GM23338 (cell line): ENCODE measurements around the gene SLC49A4. TPM values are rescaled to one million over a fixed set of nuclear protein-coding genes. Genes with fewer than 3 reads are reported as not detected.

ENCODE experiments used
- ATAC-seq: fragments of 200-7000 bp; cut with Tn5 transposase; 3 replicates; pipeline ENCODE4 v1.9.1; 2020
- DNase-seq: peaks from one replicate; pipeline ENCODE4 v3.0.0-alpha.2; 2015; ENCODE audit warnings: low spot score
- H2AFZ ChIP-seq: fragments of 200-600 bp; sonication (generic); 2 replicates; pipeline ENCODE4 v1.8.0; 2016; ENCODE audit warnings: antibody characterized with exemption, mild to moderate bottlenecking, moderate library complexity
- H3F3A ChIP-seq: fragments of 200-600 bp; sonication (generic); replicated peaks from 2 replicates; pipeline ENCODE4 v1.8.0; 2017; ENCODE audit warnings: antibody characterized with exemption, mixed run types, low read depth
- H3K27ac ChIP-seq: fragments of 200-600 bp; sonication (generic); 2 replicates; pipeline ENCODE4 v1.6.1; 2016; ENCODE audit warnings: low read depth
- H3K27me3 ChIP-seq: fragments of 200-600 bp; sonication (generic); 2 replicates; pipeline ENCODE4 v1.8.0; 2016; ENCODE audit warnings: mild to moderate bottlenecking, mixed run types, moderate library complexity; ENCODE audit not compliant: insufficient read depth
- H3K36me3 ChIP-seq: fragments of 200-600 bp; sonication (generic); 2 replicates; pipeline ENCODE4 v1.8.0; 2016; ENCODE audit warnings: mild to moderate bottlenecking; ENCODE audit not compliant: insufficient read depth
- H3K4me1 ChIP-seq: fragments of 200-600 bp; sonication (generic); 2 replicates; pipeline ENCODE4 v1.8.0; 2016; ENCODE audit warnings: mild to moderate bottlenecking, moderate library complexity; ENCODE audit not compliant: insufficient read depth
- H3K4me2 ChIP-seq: fragments of 200-600 bp; sonication (generic); 2 replicates; pipeline ENCODE4 v1.7.1; 2017; ENCODE audit warnings: mixed run types
- H3K4me3 ChIP-seq: fragments of 200-600 bp; sonication (generic); 2 replicates; pipeline ENCODE4 v1.6.1; 2016; ENCODE audit warnings: mixed run types
- H3K79me2 ChIP-seq: fragments of 200-600 bp; sonication (generic); replicated peaks from 2 replicates; pipeline ENCODE4 v1.8.0; 2017; ENCODE audit warnings: mild to moderate bottlenecking; ENCODE audit not compliant: insufficient read depth
- H3K9me2 ChIP-seq: fragments of 200-600 bp; sonication (generic); 2 replicates; pipeline ENCODE4 v1.8.0; 2017; ENCODE audit not compliant: insufficient read depth
- H4K20me1 ChIP-seq: fragments of 200-600 bp; sonication (generic); replicated peaks from 2 replicates; pipeline ENCODE4 v1.8.0; 2017; ENCODE audit warnings: mild to moderate bottlenecking; ENCODE audit not compliant: insufficient read depth
- H3K27ac Mint-ChIP-seq: 2 replicates; pipeline ENCODE4 v1.8.0; 2020; ENCODE audit warnings: inconsistent platforms, mild to moderate bottlenecking, moderate library complexity, mixed read lengths
- H3K27me3 Mint-ChIP-seq: 3 replicates; pipeline ENCODE4 v1.8.0; 2022; ENCODE audit warnings: low read depth, mild to moderate bottlenecking, moderate library complexity, mixed read lengths, inconsistent platforms; ENCODE audit not compliant: insufficient read depth, poor library complexity
- H3K36me3 Mint-ChIP-seq: 3 replicates; pipeline ENCODE4 v1.8.0; 2021; ENCODE audit warnings: low read depth, mild to moderate bottlenecking, inconsistent platforms, moderate library complexity, mixed read lengths
- H3K4me1 Mint-ChIP-seq: 3 replicates; pipeline ENCODE4 v1.8.0; 2020; ENCODE audit warnings: mild to moderate bottlenecking, inconsistent platforms, mixed read lengths
- H3K4me3 Mint-ChIP-seq: 3 replicates; pipeline ENCODE4 v1.8.0; 2021; ENCODE audit warnings: moderate library complexity, mild to moderate bottlenecking, inconsistent platforms, mixed read lengths
- H3K9me3 Mint-ChIP-seq: 3 replicates; pipeline ENCODE4 v1.8.0; 2020; ENCODE audit warnings: moderate library complexity, mild to moderate bottlenecking, inconsistent platforms, mixed read lengths
- CREB1 ChIP-seq: fragments of 250-450 bp; sonication (Bioruptor Pico); IDR thresholded peaks from 2 replicates; pipeline ENCODE4 v1.5.0; 2020; ENCODE audit warnings: low read depth, mild to moderate bottlenecking, moderate library complexity
- CTCF ChIP-seq, 2 experiments: fragments of 200-600 bp in 1 of 2; sonication (generic) in 1 of 2; conservative IDR thresholded peaks; 2 replicates each; pipeline versions ENCODE4 v1.5.1 to v1.6.1; 2016 to 2017; ENCODE audit warnings: antibody characterized with exemption in 2 of 2, low read depth in 2 of 2, mild to moderate bottlenecking in 2 of 2, moderate library complexity in 1 of 2
- ETS1 ChIP-seq: IDR thresholded peaks from 2 replicates; pipeline ENCODE4 v1.6.1; 2016; ENCODE audit warnings: antibody characterized with exemption
- EZH2phosphoT487 ChIP-seq: fragments of 200-600 bp; sonication (generic); IDR thresholded peaks from one replicate; pipeline ENCODE4 v1.8.1; 2018; ENCODE audit warnings: antibody characterized with exemption; ENCODE audit not compliant: unreplicated experiment
- JUNB ChIP-seq: IDR thresholded peaks from one replicate; pipeline ENCODE4 v1.6.1; 2016; ENCODE audit warnings: antibody characterized with exemption; ENCODE audit not compliant: unreplicated experiment
- NANOG ChIP-seq: IDR thresholded peaks from 2 replicates; pipeline ENCODE4 v1.6.1; 2016; ENCODE audit warnings: antibody characterized with exemption, borderline replicate concordance
- POLR2AphosphoS5 ChIP-seq: IDR thresholded peaks from 2 replicates; pipeline ENCODE4 v1.6.1; 2016; ENCODE audit warnings: antibody characterized with exemption, low read depth
- REST ChIP-seq: IDR thresholded peaks from one replicate; pipeline ENCODE4 v1.6.1; 2018; ENCODE audit warnings: antibody characterized with exemption; ENCODE audit not compliant: unreplicated experiment
- STAT1 ChIP-seq: IDR thresholded peaks from one replicate; pipeline ENCODE4 v1.6.1; 2016; ENCODE audit warnings: antibody characterized with exemption; ENCODE audit not compliant: unreplicated experiment
- ZNF114 ChIP-seq: fragments of 250-450 bp; sonication (Bioruptor Pico); IDR thresholded peaks from 2 replicates; pipeline ENCODE4 v1.5.0; 2020; ENCODE audit warnings: mild to moderate bottlenecking, moderate library complexity
- ZNF331 ChIP-seq: fragments of 250-450 bp; sonication (Bioruptor Pico); IDR thresholded peaks from 2 replicates; pipeline ENCODE4 v1.5.0; 2020; ENCODE audit warnings: low read depth, mild to moderate bottlenecking, moderate library complexity
- polyA plus RNA-seq: library from polyadenylated mRNA; unstranded; fragments of >200 nt; fragmentation: Nextera tagmentation; extraction: Ambion mirVana; gene quantifications from 2 replicates; pipeline ENCODE4 v1.2.1, GENCODE V29; 2016
- total RNA-seq: library from RNA; depleted of rRNA; stranded (reverse); fragments of >200 nt; shearing (Covaris generic); gene quantifications from 2 replicates; pipeline ENCODE4 v1.2.3, GENCODE V29; 2014

SLC49A4 gene
- total and polyA plus RNA-seq, 2 experiments from 2014 or later = 3.7 to 16.8 TPM

GRCh38 chr3:122912772-122913538, 118.1 kb downstream of the SLC49A4 start (continued):
- TF ChIP-seq CREB1 (CRISPR knock-in tag) (no peak), NANOG (no peak), EZH2phosphoT487 (no peak), JUNB (no peak), ZNF114 (CRISPR knock-in tag) (no peak), ZNF331 (CRISPR knock-in tag) (no peak)

- peaks cover 4% of the 10 kb centered on the region for H3K27me3 Mint-ChIP-seq
Observed at GRCh38 chr3:122913539-122914100, 118.8 kb downstream of the SLC49A4 start.

More at GRCh38 chr3:122913539-122914100, 118.8 kb downstream of the SLC49A4 start:
- no peak overlapping the region for H3K27ac ChIP-seq
- Mint-ChIP-seq H3K4me3 (no peak overlapping the region), H3K36me3 (peaks cover 2% of the 10 kb centered on the region; the same call in 2 of the 3 replicates), H3K4me1 (no peaks in the 10 kb centered on the region), H3K27ac (no peak overlapping the region), H3K9me3 (no peaks in the 10 kb centered on the region)
- no peaks in the 10 kb centered on the region for H4K20me1 ChIP-seq
- H3K4me3 ChIP-seq = peak overlapping the region; percentile 49
- no peaks in the 10 kb centered on the region for H3F3A ChIP-seq
- DNase-seq (no peak), ATAC-seq (no peak)
- peak overlapping the region; percentile 73 for H3K4me2 ChIP-seq
- no peak overlapping the region for H2AFZ ChIP-seq
- no peaks in the 10 kb centered on the region for H3K79me2 ChIP-seq
- no peaks in the 10 kb centered on the region for H3K36me3 ChIP-seq
- no peaks in the 10 kb centered on the region for H3K9me2 ChIP-seq
- peaks cover 15% of the 10 kb centered on the region for H3K27me3 ChIP-seq
- no peaks in the 10 kb centered on the region for H3K4me1 ChIP-seq
- TF ChIP-seq ETS1 = no peak
- TF ChIP-seq CTCF (conservative IDR thresholded peaks at IDR 0.05; ENCODE audit: low read depth in 2 of 2) = no peak
- no peak for TF ChIP-seq EZH2phosphoT487
- no peak for TF ChIP-seq STAT1
- TF ChIP-seq CREB1 (CRISPR knock-in tag) = no peak
- TF ChIP-seq REST = no peak
- TF ChIP-seq POLR2AphosphoS5 = no peak
- no peak for TF ChIP-seq ZNF114 (CRISPR knock-in tag)
